DND-41 (cell line): ENCODE measurements around the gene ATP10A.

Source experiments
- ATAC-seq: fragments of 200-7000 bp; cut with Tn5 transposase; 3 replicates; pipeline ENCODE4 v1.9.1; 2021; ENCODE audit warnings: low read depth; ENCODE audit not compliant: insufficient read depth
- DNase-seq: peaks from one replicate; pipeline ENCODE4 v3.0.0-alpha.2; 2020
- H2AFZ ChIP-seq: 2 replicates; pipeline ENCODE4 v1.6.0; 2012; ENCODE audit warnings: low read depth, low read length
- H3K27ac ChIP-seq: 2 replicates; pipeline ENCODE4 v1.5.1; 2012; ENCODE audit warnings: low read length, inconsistent platforms
- H3K27me3 ChIP-seq: fragments of 200-600 bp; sonication (generic); 2 replicates; pipeline ENCODE4 v1.6.0; 2012; ENCODE audit warnings: low read length, mild to moderate bottlenecking, inconsistent platforms; ENCODE audit not compliant: insufficient read depth, poor library complexity
- H3K36me3 ChIP-seq: 2 replicates; pipeline ENCODE4 v1.5.1; 2012; ENCODE audit warnings: low read length, inconsistent platforms; ENCODE audit not compliant: insufficient read depth
- H3K4me1 ChIP-seq: 2 replicates; pipeline ENCODE4 v1.5.1; 2012; ENCODE audit warnings: mild to moderate bottlenecking, low read length; ENCODE audit not compliant: insufficient read depth
- H3K4me2 ChIP-seq: 2 replicates; pipeline ENCODE4 v1.6.0; 2012; ENCODE audit warnings: mild to moderate bottlenecking, moderate library complexity, low read length, inconsistent platforms; ENCODE audit not compliant: insufficient read depth
- H3K4me3 ChIP-seq, 2 experiments: fragments of 200-600 bp in 1 of 2; shearing (Covaris generic) in 1 of 2; 2 replicates each; pipeline ENCODE4 v1.5.1; 2012 to 2016; ENCODE audit warnings: inconsistent platforms in 2 of 2, low read length in 2 of 2, mild to moderate bottlenecking in 2 of 2, low read depth in 1 of 2, moderate library complexity in 1 of 2
- H3K79me2 ChIP-seq: 2 replicates; pipeline ENCODE4 v1.6.0; 2012; ENCODE audit warnings: low read length, inconsistent platforms; ENCODE audit not compliant: insufficient read depth
- H3K9ac ChIP-seq: 2 replicates; pipeline ENCODE4 v1.6.0; 2012; ENCODE audit warnings: low read depth, mild to moderate bottlenecking, inconsistent platforms, low read length, moderate library complexity
- H3K9me3 ChIP-seq: 2 replicates; pipeline ENCODE4 v1.5.1; 2012; ENCODE audit warnings: low read length, moderate library complexity, mild to moderate bottlenecking, inconsistent platforms; ENCODE audit not compliant: insufficient read depth, severe bottlenecking
- H4K20me1 ChIP-seq: 2 replicates; pipeline ENCODE4 v1.6.0; 2012; ENCODE audit warnings: low read length; ENCODE audit not compliant: insufficient read depth
- CTCF ChIP-seq: IDR thresholded peaks from 2 replicates; pipeline ENCODE4 v1.5.1; 2012; ENCODE audit warnings: borderline replicate concordance, low read length, moderate library complexity, mild to moderate bottlenecking; ENCODE audit not compliant: poor library complexity, severe bottlenecking; ENCODE audit errors: extremely low read depth
- EZH2 ChIP-seq: IDR thresholded peaks from 3 replicates; pipeline ENCODE4 v1.6.1; 2012; ENCODE audit warnings: borderline replicate concordance, low read depth, mild to moderate bottlenecking, moderate library complexity, low read length, inconsistent platforms; ENCODE audit not compliant: severe bottlenecking

Gene ATP10A

GRCh38 chr15:25686780-25687179, 176.3 kb downstream of the ATP10A start:
- no peaks in the 10 kb centered on the region for H3K27me3 ChIP-seq

DNA sequence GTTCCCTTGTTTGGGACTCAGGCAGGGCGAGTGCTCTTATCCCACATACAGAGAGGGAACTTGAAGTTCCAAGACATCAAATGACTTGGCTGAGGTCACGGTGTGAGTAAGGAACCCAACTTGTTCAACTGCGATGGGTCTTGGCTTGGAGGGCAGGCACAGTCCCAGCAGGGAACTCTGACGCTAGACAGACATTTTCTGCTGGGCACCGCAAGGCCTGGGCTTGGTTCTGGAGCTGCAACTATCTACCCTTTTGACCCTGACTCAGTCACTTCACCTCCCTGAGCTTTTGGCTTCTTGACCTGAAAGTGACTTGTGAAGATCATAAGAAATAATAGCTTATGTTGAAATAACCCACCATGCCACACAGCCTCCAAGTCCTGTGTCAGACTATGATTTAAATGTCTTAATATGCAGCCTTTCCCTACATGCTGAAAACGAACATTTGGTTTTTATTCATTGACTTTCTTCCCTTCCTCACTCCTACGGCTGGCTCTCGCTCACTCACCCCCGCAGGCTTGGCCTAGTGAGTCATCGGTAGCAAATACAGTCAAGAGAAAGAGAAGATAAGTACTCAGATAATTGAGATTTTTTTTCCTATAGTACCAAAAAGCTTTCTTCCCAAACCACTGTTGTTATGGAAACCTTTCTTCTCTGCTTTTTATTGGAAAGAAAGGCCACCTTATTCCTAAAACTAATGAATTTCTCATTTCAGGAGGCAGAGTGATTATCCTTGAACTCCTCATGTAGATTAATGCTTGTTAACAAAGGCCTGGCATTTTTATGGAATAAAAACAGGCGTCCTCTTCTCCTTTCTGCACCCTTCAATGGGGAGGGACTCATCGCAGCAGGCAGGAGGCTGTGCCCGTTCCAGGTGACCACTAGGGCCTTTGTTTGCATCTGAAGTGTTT, 178.4 kb downstream of the ATP10A start:
- H3K9ac ChIP-seq: no peak overlapping the region
- no peaks in the 10 kb centered on the region for H4K20me1 ChIP-seq
- TF ChIP-seq EZH2 (no peak), CTCF (no peak)
- H3K79me2 ChIP-seq: no peaks in the 10 kb centered on the region
- no peaks in the 10 kb centered on the region for H3K27me3 ChIP-seq
- H3K4me1 ChIP-seq: no peaks in the 10 kb centered on the region
- no peak overlapping the region for H3K4me2 ChIP-seq
- peaks cover 3% of the 10 kb centered on the region for H3K9me3 ChIP-seq
- no peak for ATAC-seq
- H3K36me3 ChIP-seq: no peaks in the 10 kb centered on the region
- H3K27ac ChIP-seq: no peak overlapping the region
- no peak overlapping the region for H3K4me3 ChIP-seq
- no peak overlapping the region for H2AFZ ChIP-seq
- DNase-seq: no peak

More at GRCh38 chr15:25686780-25687179, 176.3 kb downstream of the ATP10A start:
- H2AFZ ChIP-seq: no peak overlapping the region
- H3K9me3 ChIP-seq: peaks cover 3% of the 10 kb centered on the region
- TF ChIP-seq CTCF (no peak), EZH2 (no peak)
- H3K79me2 ChIP-seq: no peaks in the 10 kb centered on the region
- no peaks in the 10 kb centered on the region for H4K20me1 ChIP-seq
- no peaks in the 10 kb centered on the region for H3K4me1 ChIP-seq
- no peak overlapping the region for H3K4me3 ChIP-seq
- ATAC-seq (no peak), DNase-seq (no peak)
- no peak overlapping the region for H3K9ac ChIP-seq
- H3K27ac ChIP-seq: no peak overlapping the region
- no peaks in the 10 kb centered on the region for H3K36me3 ChIP-seq
- H3K4me2 ChIP-seq: no peak overlapping the region

GRCh38 chr15:25683911-25684310, 179.2 kb downstream of the ATP10A start:
- H2AFZ ChIP-seq: no peak overlapping the region
- ATAC-seq: no peak

More at GRCh38 chr15:25683911-25684310, 179.2 kb downstream of the ATP10A start:
- Histone ChIP-seq H4K20me1 (no peaks in the 10 kb centered on the region), H3K9ac (no peak overlapping the region), H3K4me1 (no peaks in the 10 kb centered on the region), H3K9me3 (peaks cover 3% of the 10 kb centered on the region), H3K79me2 (no peaks in the 10 kb centered on the region), H3K27me3 (no peaks in the 10 kb centered on the region), H3K4me3 (no peak overlapping the region), H3K4me2 (no peak overlapping the region), H3K27ac (no peak overlapping the region), H3K36me3 (no peaks in the 10 kb centered on the region)
- DNase-seq: no peak
- no peak for TF ChIP-seq EZH2
- no peak for TF ChIP-seq CTCF
